ENCODE measurements around the gene SCML2. TPM values are rescaled to one million over a fixed set of nuclear protein-coding genes. Genes with fewer than 3 reads are reported as not detected.

The SCML2 gene
- total RNA-seq (2021; ENCODE audit: unreplicated experiment) = 7.1 TPM
- 2.1 TPM for polyA plus RNA-seq (2012; ENCODE audit: insufficient read length)
- percentile 69 among the genes with signal in this experiment for Bru-seq, nascent RNA
- BruChase-seq, experiment 1, labeled RNA remaining after a 2-hour chase = percentile 65 among the genes with signal in this experiment
- BruChase-seq, experiment 2, labeled RNA remaining after a 6-hour chase = percentile 62 among the genes with signal in this experiment
- long read RNA-seq, full-length matches to known transcripts = 6 of 19 reads
- long read RNA-seq, partial matches to known transcripts = 3 of 19 reads
- long read RNA-seq, other reads (novel, unspliced or antisense) = 10 of 19 reads

- Histone ChIP-seq H3K4me3 (ENCODE audit: low read depth in 2 of 2, low read length in 2 of 2) (peak within 1 kb of the TSS; percentile 49 to 54), H3K36me3 (ENCODE audit: control insufficient read depth, insufficient read depth, low read length) (no peaks in the 10 kb centered on the region), H3K4me1 (ENCODE audit: control insufficient read depth, insufficient read depth, low read length) (no peaks in the 10 kb centered on the region; the same call in 1 of the 2 replicates), H3K27ac (ENCODE audit: low read length) (peak within 1 kb of the TSS; percentile 82), H3K9me3 (ENCODE audit: control insufficient read depth, insufficient read depth, low read depth, low read length) (no peaks in the 10 kb centered on the region), H3K27me3 (ENCODE audit: control insufficient read depth, insufficient read depth, low read length) (no peaks in the 10 kb centered on the region)
- CTCF ChIA-PET = interaction anchor here (0.5 kb wide), 1 partner anchor 24 kb away, joined by 4 read pairs; no protein-coding TSS in a partner anchor
- TF ChIP-seq REST (IDR thresholded peaks at IDR 0.05; ENCODE audit: insufficient read depth in 1 of 2, low read depth in 2 of 2, low read length in 1 of 2) (no peak), TCF7L2 (IDR thresholded peaks at IDR 0.05; ENCODE audit: low read depth, low read length) (peak; percentile 43; the same call in 1 of the 2 replicates), CTCF (IDR thresholded peaks at IDR 0.05) (peak; percentile 22; the same call in 1 of the 2 replicates), SIN3A (IDR thresholded peaks at IDR 0.05; ENCODE audit: borderline replicate concordance, insufficient read depth, low read depth, low read length) (no peak), POLR2AphosphoS5 (IDR thresholded peaks at IDR 0.05; ENCODE audit: low read depth, low read length) (no peak)
- POLR2A ChIA-PET = no interaction called here
- intact Hi-C loops (cut with micrococcal nuclease; ENCODE audit: unreplicated experiment) (no loop called here), in situ Hi-C loops (cut with HindIII; ENCODE audit: low pct_unique_long_range_greater_than_20kb, low sequenced_read_pairs) (no loop called here)
- no TSS peak for BruUV-seq (replicated peaks)
- ATAC-seq = peak; percentile 91
- no peak for DNase-seq (ENCODE audit: low read depth, low spot score)
Measured at GRCh38 chrX:18354369-18355223, at the start of gene SCML2. Gene SCML2 (minus strand): TSS chrX:18354688. CDS start chrX:18334071, 20,617 bp downstream.

- no peak overlapping the region for H3K27ac ChIP-seq (ENCODE audit: low read length)
- ATAC-seq (no peak), DNase-seq (ENCODE audit: low read depth, low spot score) (no peak)
- H3K9me3 ChIP-seq (ENCODE audit: control insufficient read depth, insufficient read depth, low read depth, low read length) = no peaks in the 10 kb centered on the region
- TF ChIP-seq CTCF (IDR thresholded peaks at IDR 0.05) (no peak), TCF7L2 (IDR thresholded peaks at IDR 0.05; ENCODE audit: low read depth, low read length) (no peak), SIN3A (IDR thresholded peaks at IDR 0.05; ENCODE audit: borderline replicate concordance, insufficient read depth, low read depth, low read length) (no peak), POLR2AphosphoS5 (IDR thresholded peaks at IDR 0.05; ENCODE audit: low read depth, low read length) (no peak), REST (IDR thresholded peaks at IDR 0.05; ENCODE audit: insufficient read depth in 1 of 2, low read depth in 2 of 2, low read length in 1 of 2) (no peak)
- in situ Hi-C loops (cut with HindIII; ENCODE audit: low pct_unique_long_range_greater_than_20kb, low sequenced_read_pairs) (no loop called here), intact Hi-C loops (cut with micrococcal nuclease; ENCODE audit: unreplicated experiment) (no loop called here)
- BruUV-seq (replicated peaks) = no TSS peak
- H3K36me3 ChIP-seq (ENCODE audit: control insufficient read depth, insufficient read depth, low read length) = no peaks in the 10 kb centered on the region
- H3K4me1 ChIP-seq (ENCODE audit: control insufficient read depth, insufficient read depth, low read length) = no peaks in the 10 kb centered on the region
- POLR2A ChIA-PET = no interaction called here
- no peaks in the 10 kb centered on the region for H3K27me3 ChIP-seq (ENCODE audit: control insufficient read depth, insufficient read depth, low read length)
- CTCF ChIA-PET = no interaction called here
- H3K4me3 ChIP-seq (ENCODE audit: low read depth in 2 of 2, low read length in 2 of 2) = no peak overlapping the region
Measured at GRCh38 chrX:18401848-18402213, 47.3 kb upstream of the SCML2 start.

Measured in Panc1 (cell line).